Thyroid gland (tissue), 4 donors: ENCODE results near the gene HRNR.

Experiments used
- POLR2A ChIP-seq, 2 donors: fragments of 450-650 bp; IDR thresholded peaks; one replicate each; pipeline ENCODE4 v1.6.1; 2017; ENCODE audit warnings: antibody characterized with exemption in 2 of 2, mild to moderate bottlenecking in 2 of 2, moderate library complexity in 1 of 2
- TF ChIP-seq, protein P1 (sequence below), 6 experiments: fragments of 200-600 bp in 3 of 6; fragments of 450-650 bp in 3 of 6; sonication (generic) in 3 of 6; IDR thresholded peaks; one replicate each; pipeline ENCODE4 v1.5.1; 2016 to 2019; ENCODE audit warnings: antibody characterized with exemption in 6 of 6, mild to moderate bottlenecking in 2 of 6, inconsistent platforms in 1 of 6, moderate library complexity in 1 of 6

GRCh38 chr1:152169366-152170025 lies 54.5 kb downstream of the HRNR start:
- TF ChIP-seq, protein P1, sequence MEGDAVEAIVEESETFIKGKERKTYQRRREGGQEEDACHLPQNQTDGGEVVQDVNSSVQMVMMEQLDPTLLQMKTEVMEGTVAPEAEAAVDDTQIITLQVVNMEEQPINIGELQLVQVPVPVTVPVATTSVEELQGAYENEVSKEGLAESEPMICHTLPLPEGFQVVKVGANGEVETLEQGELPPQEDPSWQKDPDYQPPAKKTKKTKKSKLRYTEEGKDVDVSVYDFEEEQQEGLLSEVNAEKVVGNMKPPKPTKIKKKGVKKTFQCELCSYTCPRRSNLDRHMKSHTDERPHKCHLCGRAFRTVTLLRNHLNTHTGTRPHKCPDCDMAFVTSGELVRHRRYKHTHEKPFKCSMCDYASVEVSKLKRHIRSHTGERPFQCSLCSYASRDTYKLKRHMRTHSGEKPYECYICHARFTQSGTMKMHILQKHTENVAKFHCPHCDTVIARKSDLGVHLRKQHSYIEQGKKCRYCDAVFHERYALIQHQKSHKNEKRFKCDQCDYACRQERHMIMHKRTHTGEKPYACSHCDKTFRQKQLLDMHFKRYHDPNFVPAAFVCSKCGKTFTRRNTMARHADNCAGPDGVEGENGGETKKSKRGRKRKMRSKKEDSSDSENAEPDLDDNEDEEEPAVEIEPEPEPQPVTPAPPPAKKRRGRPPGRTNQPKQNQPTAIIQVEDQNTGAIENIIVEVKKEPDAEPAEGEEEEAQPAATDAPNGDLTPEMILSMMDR (IDR thresholded peaks at IDR 0.05) = no peak
- no peak for TF ChIP-seq POLR2A (IDR thresholded peaks at IDR 0.05)
